Tongue (tissue), 2 donors: ENCODE results near the gene UBR3. TPM values are rescaled to one million over a fixed set of nuclear protein-coding genes. Genes with fewer than 3 reads are reported as not detected.
A peak's percentile ranks its signal among the peaks of the same experiment; 100 is the strongest.
"Not testable (repeated sequence)": the region's sequence is repeated elsewhere in the genome, so short reads cannot be mapped to it uniquely, and the experiment has no call there.

ENCODE experiments used
- DNase-seq: peaks from one replicate; pipeline ENCODE4 v3.0.0-alpha.2; 2015
- total RNA-seq: library from RNA; depleted of rRNA; stranded (reverse); fragments of >200 nt; gene quantifications from one replicate; pipeline ENCODE4 v1.2.3, GENCODE V29; 2014

UBR3 gene
- total RNA-seq, 1 donor from 2014 or later = 170 TPM

DNA sequence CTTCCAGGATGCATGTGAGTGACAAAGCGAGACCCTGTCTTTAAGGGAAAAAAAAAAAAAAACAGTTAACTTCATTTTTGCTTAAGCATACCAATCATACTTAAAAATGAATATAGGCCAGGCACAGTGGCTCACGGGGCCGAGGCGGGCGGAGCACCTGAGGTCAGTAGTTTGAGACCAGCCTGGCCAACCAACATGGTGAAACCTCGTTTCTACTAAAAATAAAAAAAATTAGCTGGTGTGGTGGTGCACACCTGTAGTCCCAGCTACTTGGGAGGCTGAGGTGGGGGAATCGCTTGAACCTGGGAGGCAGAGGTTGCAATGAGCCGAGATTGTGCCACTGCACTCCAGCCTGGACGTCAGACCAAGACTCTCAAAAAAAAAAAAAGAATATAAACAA, 44.1 kb downstream of the UBR3 start:
- not testable (repeated sequence) for DNase-seq

DNA sequence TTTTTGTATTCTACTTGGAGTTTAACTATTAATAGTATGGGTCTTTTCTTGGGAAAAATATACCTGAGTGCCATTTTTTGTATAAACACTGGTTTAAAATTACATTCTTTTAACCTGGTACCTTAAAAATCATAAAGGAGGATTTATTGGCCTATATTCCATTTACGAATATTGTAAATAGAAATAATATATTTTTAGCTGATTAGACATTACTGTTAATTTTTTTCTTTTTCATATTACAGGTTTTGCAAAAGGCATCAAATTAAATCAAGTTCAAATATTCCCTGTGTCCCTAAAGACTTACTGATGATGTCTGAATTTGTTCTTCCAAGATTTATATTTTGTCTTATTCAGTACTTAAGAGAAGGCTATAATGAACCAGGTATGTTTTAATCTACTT, 44.7 kb downstream of the UBR3 start:
- DNase-seq = no peak

DNA sequence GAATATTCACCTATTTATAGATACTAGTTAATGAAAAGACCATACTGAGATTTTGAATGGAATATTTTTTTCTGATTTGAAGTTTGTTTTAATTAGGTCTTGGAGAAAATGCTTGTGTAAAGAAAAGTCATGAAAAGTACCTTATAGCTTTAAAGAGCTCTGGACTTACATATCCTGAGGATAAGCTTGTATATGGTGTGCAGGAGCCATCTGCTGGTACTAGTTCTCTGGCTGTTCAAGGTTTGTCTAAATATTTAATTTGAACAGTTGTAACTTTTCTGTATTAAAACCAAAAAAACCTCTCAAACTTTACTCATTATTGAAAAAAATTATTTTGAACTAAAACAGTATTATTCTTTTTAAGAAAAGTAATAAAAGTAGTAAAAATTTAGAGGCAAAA, 50.1 kb downstream of the UBR3 start:
- DNase-seq = peak; percentile 25

DNA sequence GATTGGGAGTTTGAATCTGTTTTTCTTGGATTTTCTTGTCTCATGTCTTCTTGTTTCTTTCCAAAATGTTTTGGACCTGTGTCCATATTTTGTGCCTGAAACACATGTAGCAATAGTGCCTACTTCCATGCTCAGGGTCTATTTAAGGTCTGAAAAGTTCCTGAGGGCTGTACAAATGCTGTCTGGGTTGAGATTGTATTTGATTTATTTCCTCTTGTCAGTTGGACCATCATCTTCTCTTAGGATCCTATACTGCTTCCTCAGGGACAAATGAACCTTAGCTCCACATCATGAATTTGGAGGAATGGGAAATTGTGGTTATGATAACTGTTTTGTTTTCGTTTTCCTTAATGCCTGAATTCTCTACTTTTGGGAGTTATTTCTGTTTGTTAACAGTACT, 59.9 kb downstream of the UBR3 start:
- no peak for DNase-seq

DNA sequence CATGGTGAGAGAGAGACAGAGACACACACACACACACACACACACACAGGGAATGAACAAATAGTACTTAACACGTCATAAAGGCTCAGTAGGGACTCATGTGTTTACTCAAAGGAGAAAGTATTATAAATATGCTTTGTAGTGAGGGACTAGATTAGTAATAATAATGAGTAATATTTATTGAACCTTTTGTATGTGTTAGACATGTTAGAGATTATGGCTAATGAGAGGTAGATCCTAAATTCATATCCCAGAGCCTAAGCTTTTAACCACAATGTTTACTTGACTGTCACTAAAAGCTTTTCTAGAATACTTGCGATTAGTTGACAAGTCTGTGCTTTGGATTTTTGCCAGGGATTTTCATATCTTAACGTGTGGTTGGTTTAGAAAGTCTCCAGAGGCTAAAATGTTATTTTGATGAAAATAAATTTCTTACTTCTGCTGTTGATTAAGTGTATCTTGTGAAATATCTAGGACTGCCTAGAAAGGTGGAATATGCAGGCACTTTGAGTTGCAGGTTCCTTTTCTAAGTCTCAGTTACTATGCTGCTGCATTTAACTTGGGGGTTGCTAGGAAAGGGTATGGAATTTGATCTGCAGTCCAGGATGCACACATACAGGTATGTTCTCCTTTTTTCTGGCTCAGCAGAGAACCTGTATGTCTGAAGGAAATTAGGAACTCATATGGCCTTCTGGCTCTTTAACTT, 64.5 kb downstream of the UBR3 start:
- DNase-seq = peak; percentile 43

DNA sequence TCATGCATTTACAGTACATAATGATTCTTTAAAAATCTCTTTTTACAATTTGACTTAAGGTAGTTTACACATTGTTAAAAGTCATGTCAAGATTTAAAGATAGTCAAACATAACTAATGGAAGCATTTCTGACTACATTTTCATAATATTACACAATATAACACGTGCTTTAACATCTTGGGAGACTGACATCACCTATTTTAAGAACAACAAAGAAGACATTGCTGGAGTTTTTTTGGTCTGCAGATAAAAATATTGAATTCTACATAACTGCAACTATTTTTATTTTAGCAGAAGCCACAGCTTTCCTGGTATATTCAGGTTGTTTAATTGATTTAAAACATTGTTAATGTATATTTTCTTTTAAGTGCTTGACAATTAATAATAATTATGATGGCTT, 65.7 kb downstream of the UBR3 start:
- no peak for DNase-seq

GRCh38 chr2:169895294-169895985, 68.2 kb downstream of the UBR3 start:
- DNase-seq = no peak

DNA sequence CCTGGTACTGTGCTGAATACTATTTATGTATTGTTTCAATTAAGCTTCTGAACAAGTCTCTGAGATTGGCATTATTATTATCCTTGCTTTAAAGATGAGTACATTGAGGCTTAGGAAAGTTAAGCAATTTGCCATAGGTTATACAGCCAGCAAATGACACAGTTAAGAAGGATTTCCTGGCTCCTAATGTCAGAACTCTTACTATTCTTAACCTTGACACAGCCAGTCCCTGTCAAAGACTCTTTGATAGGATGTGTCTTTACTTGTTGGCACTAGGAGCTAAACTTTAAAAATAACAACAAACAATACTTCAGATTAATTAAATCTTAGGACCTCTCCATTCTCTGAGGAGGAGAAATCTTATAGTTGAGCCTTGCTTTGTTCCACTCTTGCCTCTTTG, 70.6 kb downstream of the UBR3 start:
- no peak for DNase-seq

GRCh38 chr2:169900103-169900502, 72.8 kb downstream of the UBR3 start:
- DNase-seq = not testable (repeated sequence)

DNA sequence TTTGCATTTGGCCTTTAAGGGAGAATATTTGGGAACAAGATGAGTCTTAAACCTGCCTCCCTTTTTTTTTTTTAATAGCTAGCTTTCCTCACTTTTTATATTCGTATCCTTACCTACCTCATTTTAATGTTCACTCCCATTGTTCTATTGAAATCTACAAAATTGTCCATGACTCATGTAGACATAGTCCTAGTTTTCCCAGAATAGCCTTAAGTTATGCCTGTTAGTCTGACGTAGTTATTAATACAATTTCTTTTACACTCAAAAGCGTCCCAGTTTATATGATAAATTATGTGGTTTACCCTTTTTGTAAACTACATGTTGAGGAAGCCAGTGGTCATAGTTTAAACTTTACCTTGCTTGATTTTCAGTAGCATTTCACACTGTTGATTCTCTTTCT, 73.4 kb downstream of the UBR3 start:
- no peak for DNase-seq

DNA sequence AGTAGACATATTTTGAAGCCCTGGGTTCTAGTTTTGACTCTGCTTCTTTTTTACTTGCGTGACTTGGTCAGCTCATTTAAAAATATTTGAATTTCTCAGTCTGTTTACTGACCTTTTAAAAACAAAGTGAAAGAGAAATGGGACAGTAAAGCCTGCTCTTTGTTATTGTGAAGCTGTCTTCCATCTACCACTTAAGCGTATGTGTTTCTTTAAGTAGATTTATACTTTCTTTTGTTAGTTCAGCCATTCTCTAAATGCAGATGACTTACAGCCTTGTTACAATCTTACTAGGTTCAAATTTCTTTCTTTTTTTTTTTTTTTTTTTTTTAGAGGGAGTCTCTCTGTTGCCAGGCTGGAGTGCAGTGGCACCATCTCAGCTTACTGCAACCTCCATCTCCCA, 79.5 kb downstream of the UBR3 start:
- no peak for DNase-seq

DNA sequence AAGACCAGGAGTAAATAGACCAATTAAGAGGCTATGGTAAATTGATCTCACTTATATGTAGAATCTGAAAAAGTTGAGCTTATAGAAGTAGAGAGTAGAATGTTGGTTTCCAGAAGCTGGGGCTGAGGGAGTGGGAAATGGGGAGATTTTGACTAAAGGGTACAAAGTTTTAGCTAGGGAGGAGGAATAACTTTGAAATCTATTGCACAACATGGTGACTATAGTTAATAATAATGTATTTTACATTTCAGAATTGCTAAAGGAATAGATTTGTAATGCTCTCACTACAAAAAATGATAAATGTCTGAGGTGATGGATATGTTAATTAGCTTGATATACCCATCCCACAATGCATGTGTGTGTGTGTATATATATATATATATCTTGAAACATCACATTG, 82.1 kb downstream of the UBR3 start:
- no peak for DNase-seq

DNA sequence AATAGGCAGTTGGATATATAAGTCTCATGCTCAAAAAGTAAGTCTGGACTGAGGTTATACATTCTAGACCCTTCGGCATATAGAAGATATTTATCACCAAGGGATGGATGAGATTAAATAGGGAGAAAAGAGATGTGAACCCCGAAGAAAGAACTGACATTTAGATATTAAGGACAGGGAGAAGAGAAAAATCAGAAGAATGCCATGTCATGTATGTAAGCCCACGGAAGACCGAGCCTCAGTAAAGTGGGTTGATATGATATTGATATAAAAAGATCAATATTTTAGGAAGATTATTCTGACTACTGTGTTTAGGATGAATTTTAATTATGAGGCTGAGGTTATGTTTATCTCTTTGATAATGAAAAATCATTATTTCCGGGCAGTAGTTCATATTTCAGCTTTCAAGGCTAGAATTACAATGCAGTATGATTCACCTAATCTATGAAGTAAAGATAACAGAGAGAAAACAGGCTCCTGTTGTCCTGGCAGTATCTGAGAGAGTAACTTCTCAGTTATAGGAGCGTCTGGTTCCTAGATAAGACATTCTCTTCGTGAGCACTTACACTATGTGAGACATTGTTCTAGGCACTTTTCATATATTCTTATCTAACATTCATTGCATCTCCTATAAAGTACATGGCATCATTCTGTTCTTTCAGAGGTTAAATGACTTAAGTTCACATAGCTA, 83.0 kb downstream of the UBR3 start:
- DNase-seq = no peak

GRCh38 chr2:169911119-169911518, 83.9 kb downstream of the UBR3 start:
- no peak for DNase-seq

DNA sequence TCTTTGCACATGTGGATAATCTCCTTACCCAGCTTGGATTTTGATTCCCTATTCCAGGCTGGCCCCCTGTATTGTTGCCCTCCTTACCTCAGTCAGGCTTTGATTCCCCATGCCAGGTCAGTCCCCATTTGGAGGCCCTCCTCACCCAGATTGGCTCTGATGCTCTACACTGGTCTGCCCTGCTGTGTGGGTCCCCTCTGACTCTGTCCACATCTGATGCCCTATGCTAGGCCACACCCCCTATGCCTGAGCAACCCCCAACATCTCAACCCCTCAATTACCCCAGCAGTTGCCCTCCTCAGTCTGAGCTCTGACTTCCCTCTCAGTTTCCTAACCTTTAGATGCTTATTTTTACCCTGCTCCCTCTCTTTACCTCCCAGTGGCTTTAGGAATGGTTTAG, 89.4 kb downstream of the UBR3 start:
- DNase-seq = no peak

DNA sequence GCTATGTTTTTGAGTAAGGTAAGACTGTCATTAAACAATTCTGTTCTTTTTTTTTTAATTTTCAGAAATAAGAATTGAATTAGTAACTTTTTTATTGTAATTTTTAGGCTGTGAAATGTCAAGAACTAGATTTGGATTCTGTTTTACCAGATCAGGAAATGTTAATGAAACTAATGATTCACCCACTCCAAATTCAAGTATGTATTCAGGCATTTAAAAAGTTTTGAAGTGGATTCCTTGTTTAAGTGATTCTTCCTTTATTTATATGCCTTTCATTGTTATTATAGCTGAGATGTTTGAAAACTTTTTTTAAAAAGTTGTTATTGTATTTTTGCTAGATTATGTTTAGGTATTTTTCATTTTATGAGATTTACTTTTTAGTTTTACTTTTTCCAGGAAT, 96.7 kb downstream of the UBR3 start:
- DNase-seq = no peak

DNA sequence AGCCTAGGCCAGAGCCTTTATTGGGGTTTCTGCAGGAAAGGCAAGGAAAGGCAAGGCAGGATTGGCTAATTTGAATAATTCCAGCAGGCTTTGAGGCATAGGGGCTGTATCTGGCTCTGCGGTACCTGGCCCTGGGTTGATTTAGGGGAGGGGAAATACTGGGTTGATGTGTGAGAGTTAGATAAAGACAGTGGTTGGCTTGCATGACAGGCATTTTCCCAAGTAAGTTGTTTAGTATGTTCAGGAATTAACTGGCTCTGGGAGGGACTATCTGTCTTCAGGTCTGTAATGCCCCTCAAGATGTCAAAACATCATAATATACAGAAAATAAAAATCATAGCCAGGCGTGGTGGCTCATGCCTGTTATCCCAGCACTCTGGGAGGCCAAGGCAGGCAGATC, 98.7 kb downstream of the UBR3 start:
- DNase-seq = no peak

DNA sequence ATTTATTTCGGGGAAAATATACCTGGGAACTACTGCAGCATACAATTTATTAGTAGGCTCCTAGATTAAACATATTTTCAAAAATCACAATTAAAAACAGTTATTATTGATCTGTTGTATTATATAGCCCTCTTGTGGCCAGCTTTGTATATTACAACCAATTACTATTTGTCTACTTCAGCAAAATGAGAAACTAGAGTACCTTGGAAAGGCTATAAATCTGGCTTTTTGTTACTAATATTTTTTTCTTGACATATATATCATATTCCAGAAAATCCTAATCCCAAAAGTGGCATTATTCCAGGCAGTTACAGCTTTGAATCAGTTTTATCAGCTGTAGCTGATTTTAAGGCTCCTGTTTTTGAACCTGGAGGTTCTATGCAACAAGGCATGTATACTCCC, 101.2 kb downstream of the UBR3 start:
- DNase-seq = peak; percentile 68

DNA sequence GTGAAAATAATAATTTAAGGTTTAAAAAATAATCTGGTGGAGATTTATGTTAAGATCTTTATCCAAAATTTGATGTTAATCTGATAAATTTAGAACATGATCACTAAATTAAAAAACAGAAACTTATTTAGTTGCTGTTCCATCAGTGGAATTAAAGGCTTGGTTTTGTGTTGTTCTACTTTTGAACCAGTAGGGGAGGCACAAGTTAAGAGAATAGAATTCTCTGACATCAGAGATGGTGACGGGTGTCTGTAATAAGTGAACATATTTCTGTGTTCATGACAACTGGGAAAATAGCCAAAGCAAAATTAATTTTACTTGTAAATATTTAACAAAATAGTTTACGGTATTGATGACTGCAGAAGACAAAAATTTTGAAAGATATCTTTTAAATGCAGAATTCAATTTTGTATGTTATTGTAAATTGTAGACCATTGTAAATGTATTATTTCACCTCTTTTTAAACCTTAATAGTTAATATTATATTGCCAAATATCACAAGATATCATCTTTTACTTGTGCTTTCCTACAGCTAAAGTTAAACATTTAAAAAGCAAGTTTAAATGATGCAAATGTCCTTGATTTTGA, 106.0 kb downstream of the UBR3 start:
- peak; percentile 35 for DNase-seq

- DNase-seq = not testable (repeated sequence)
These were observed 109.4 kb downstream of the UBR3 start for GRCh38 chr2:169936652-169937051.

- no peak for DNase-seq
These were observed 118.3 kb downstream of the UBR3 start for GRCh38 chr2:169945515-169945914.

DNA sequence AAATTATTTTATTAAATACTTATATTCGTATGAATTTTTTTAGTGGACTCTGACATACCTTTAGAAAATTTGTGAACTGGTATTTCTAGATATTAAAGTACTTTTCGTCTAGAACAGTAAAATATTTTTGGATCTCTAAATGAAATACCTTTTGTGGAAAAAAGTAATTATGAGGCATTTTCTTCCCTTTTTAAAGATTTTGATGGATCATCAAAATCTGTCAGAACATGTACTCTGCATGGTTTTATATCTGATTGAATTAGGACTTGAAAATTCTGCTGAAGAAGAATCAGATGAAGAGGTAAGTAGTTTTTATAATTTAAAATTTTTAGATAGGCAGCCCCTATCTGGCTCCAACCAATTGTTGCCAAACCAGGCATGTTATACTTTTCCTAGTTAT, 118.8 kb downstream of the UBR3 start:
- no peak for DNase-seq

DNA sequence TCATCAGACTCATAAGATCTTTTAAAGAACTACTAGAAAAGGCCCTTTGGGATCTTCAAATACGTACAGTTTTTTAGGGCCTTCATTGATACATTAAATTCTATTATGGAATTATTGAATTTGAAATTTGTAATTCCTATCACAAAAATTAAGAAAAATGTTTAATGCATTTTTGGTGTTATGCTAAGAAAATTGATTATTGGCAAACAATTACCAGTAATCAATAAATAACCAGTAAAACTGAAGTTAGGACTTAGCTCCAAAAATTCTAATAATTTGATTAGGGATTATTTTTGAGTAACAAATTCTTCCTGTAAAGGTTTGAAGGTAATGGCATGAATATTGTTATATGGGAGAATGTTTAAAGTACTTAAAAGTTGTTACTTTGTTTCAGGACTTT, 119.3 kb downstream of the UBR3 start:
- DNase-seq = no peak
